Measurements from ENCODE around the gene RFPL4A.
"Not testable (repeated sequence)": the region's sequence is repeated elsewhere in the genome, so short reads cannot be mapped to it uniquely, and the experiment has no call there.

The RFPL4A gene

GRCh38 chr19:55758797-55759196, at the start of gene RFPL4A:
RFPL4A (plus strand) TSS chr19:55759097; CDS start chr19:55761801, 2,704 bp downstream.
- not testable (repeated sequence) for DNase-seq (ENCODE audit: extremely low read depth in 1 of 2, low read depth in 1 of 2)

- no peak for DNase-seq (ENCODE audit: extremely low read depth in 1 of 2, low read depth in 1 of 2)
These were observed 47.2 kb upstream of the RFPL4A start for GRCh38 chr19:55711719-55712118.

GRCh38 chr19:55712804-55713631, 45.9 kb upstream of the RFPL4A start:
- DNase-seq (ENCODE audit: extremely low read depth in 1 of 2, low read depth in 1 of 2): no peak

GRCh38 chr19:55716531-55716930, 42.4 kb upstream of the RFPL4A start:
- DNase-seq (ENCODE audit: extremely low read depth in 1 of 2, low read depth in 1 of 2): no peak

GRCh38 chr19:55717251-55717650, 41.6 kb upstream of the RFPL4A start:
- no peak for DNase-seq (ENCODE audit: extremely low read depth in 1 of 2, low read depth in 1 of 2)

- not testable (repeated sequence) for DNase-seq (ENCODE audit: extremely low read depth in 1 of 2, low read depth in 1 of 2)
These were observed 40.8 kb upstream of the RFPL4A start for GRCh38 chr19:55717879-55718711.

GRCh38 chr19:55720214-55720746, 38.6 kb upstream of the RFPL4A start:
- DNase-seq (ENCODE audit: extremely low read depth in 1 of 2, low read depth in 1 of 2): no peak

- no peak for DNase-seq (ENCODE audit: extremely low read depth in 1 of 2, low read depth in 1 of 2)
These were observed 38.1 kb upstream of the RFPL4A start for GRCh38 chr19:55720801-55721200.

GRCh38 chr19:55723491-55723890, 35.4 kb upstream of the RFPL4A start:
- no peak for DNase-seq (ENCODE audit: extremely low read depth in 1 of 2, low read depth in 1 of 2)

- DNase-seq (ENCODE audit: extremely low read depth in 1 of 2, low read depth in 1 of 2): not testable (repeated sequence)
These were observed 28.5 kb upstream of the RFPL4A start for GRCh38 chr19:55730378-55730777.

- no peak for DNase-seq (ENCODE audit: extremely low read depth in 1 of 2, low read depth in 1 of 2)
These were observed 20.6 kb upstream of the RFPL4A start, which contains the start of gene NLRP9 for GRCh38 chr19:55738302-55738701. NLRP9 (minus strand) TSS chr19:55738402; CDS start chr19:55738374, 28 bp downstream.

- DNase-seq (ENCODE audit: extremely low read depth in 1 of 2, low read depth in 1 of 2): no peak
These were observed 8.2 kb upstream of the RFPL4A start for GRCh38 chr19:55750715-55751114.

- DNase-seq (ENCODE audit: extremely low read depth in 1 of 2, low read depth in 1 of 2): no peak
These were observed 5.5 kb upstream of the RFPL4A start for GRCh38 chr19:55753401-55753800.

- not testable (repeated sequence) for DNase-seq (ENCODE audit: extremely low read depth in 1 of 2, low read depth in 1 of 2)
These were observed 2.1 kb upstream of the RFPL4A start for GRCh38 chr19:55756808-55757207.

- DNase-seq (ENCODE audit: extremely low read depth in 1 of 2, low read depth in 1 of 2): no peak
These were observed 7.6 kb downstream of the RFPL4A start for GRCh38 chr19:55766466-55766865.

GRCh38 chr19:55768818-55769217, 9.9 kb downstream of the RFPL4A start, which contains the start of gene RFPL4AL1:
RFPL4AL1 (plus strand) TSS chr19:55769118; CDS start chr19:55771805, 2,687 bp downstream.
- not testable (repeated sequence) for DNase-seq (ENCODE audit: extremely low read depth in 1 of 2, low read depth in 1 of 2)

GRCh38 chr19:55769632-55770031, 10.7 kb downstream of the RFPL4A start:
- DNase-seq (ENCODE audit: extremely low read depth in 1 of 2, low read depth in 1 of 2): not testable (repeated sequence)

GRCh38 chr19:55777528-55777927, 18.6 kb downstream of the RFPL4A start:
- no peak for DNase-seq (ENCODE audit: extremely low read depth in 1 of 2, low read depth in 1 of 2)

GRCh38 chr19:55778331-55778730, 19.4 kb downstream of the RFPL4A start:
- DNase-seq (ENCODE audit: extremely low read depth in 1 of 2, low read depth in 1 of 2): no peak

GRCh38 chr19:55781112-55781511, 22.2 kb downstream of the RFPL4A start:
- DNase-seq (ENCODE audit: extremely low read depth in 1 of 2, low read depth in 1 of 2): no peak

GRCh38 chr19:55795021-55795420, 36.1 kb downstream of the RFPL4A start:
- no peak for DNase-seq (ENCODE audit: extremely low read depth in 1 of 2, low read depth in 1 of 2)

All from activated CD8-positive, alpha-beta memory T cell treated with anti-CD3 and anti-CD28 coated beads for 1 hour (primary cell).